IMR-90 (cell line): ENCODE data around the gene EPB41L2. TPM values are rescaled to one million over a fixed set of nuclear protein-coding genes. Genes with fewer than 3 reads are reported as not detected.
A peak's percentile ranks its signal among the peaks of the same experiment; 100 is the strongest.

Experiments
- ATAC-seq: fragments of 200-7000 bp; cut with Tn5 transposase; 2 replicates; pipeline ENCODE4 v1.9.1; 2020; ENCODE audit warnings: low read depth, mild to moderate bottlenecking, moderate library complexity
- BruUV-seq: library from RNA; stranded (reverse); fragments of 400-500 nt; replicated peaks from 2 replicates; lab custom pipeline; 2021; lab: Mats Ljungman, UMichigan
- CTCF ChIA-PET: fragments of 300-600 bp; formaldehyde crosslinking; extraction: SDS; loops from one replicate; lab custom pipeline; 2021; ENCODE audit warnings: antibody characterized with exemption; lab: Yijun Ruan, JAX
- POLR2A ChIA-PET: fragments of 300-600 bp; sonication (Branson Sonifier 250); formaldehyde crosslinking; loops from one replicate; lab custom pipeline; 2022; ENCODE audit warnings: antibody characterized with exemption; ENCODE audit not compliant: unreplicated experiment; lab: Charles Lee
- DNase-seq: peaks from one replicate; pipeline ENCODE4 v3.0.0; 2013
- H2AFZ ChIP-seq: replicated peaks from 2 replicates; pipeline ENCODE3; 2013; ENCODE audit warnings: low read length, mild to moderate bottlenecking; ENCODE audit not compliant: poor library complexity
- H2AK5ac ChIP-seq: 2 replicates; pipeline ENCODE4 v1.6.1; 2013; ENCODE audit warnings: low read depth, low read length, inconsistent platforms
- H2AK9ac ChIP-seq: replicated peaks from 2 replicates; pipeline ENCODE3; 2013; ENCODE audit warnings: mild to moderate bottlenecking, low read depth, low read length, moderate library complexity; ENCODE audit not compliant: poor library complexity
- H2BK120ac ChIP-seq: 2 replicates; pipeline ENCODE4 v1.6.1; 2013; ENCODE audit warnings: low read depth, low read length, inconsistent platforms
- H2BK15ac ChIP-seq: 3 replicates; pipeline ENCODE4 v1.6.1; 2013; ENCODE audit warnings: low read depth, low read length, inconsistent platforms
- H2BK20ac ChIP-seq: 2 replicates; pipeline ENCODE4 v1.6.1; 2013; ENCODE audit warnings: low read depth, mild to moderate bottlenecking, inconsistent platforms, low read length, moderate library complexity
- H2BK5ac ChIP-seq: 2 replicates; pipeline ENCODE4 v1.6.1; 2013; ENCODE audit warnings: mild to moderate bottlenecking, low read depth, low read length, inconsistent platforms; ENCODE audit not compliant: poor library complexity, severe bottlenecking
- H3K14ac ChIP-seq: replicated peaks from 2 replicates; pipeline ENCODE4 v1.6.1; 2013; ENCODE audit warnings: low read depth, low read length, inconsistent platforms
- H3K18ac ChIP-seq: 2 replicates; pipeline ENCODE4 v1.6.1; 2013; ENCODE audit warnings: low read depth, low read length, control low read depth
- H3K23ac ChIP-seq: 2 replicates; pipeline ENCODE4 v1.6.1; 2013; ENCODE audit warnings: low read depth, low read length, inconsistent platforms
- H3K27ac ChIP-seq: 2 replicates; pipeline ENCODE4 v1.5.1; 2013; ENCODE audit warnings: mild to moderate bottlenecking, control low read depth, low read length; ENCODE audit not compliant: insufficient read depth
- H3K27me3 ChIP-seq: 2 replicates; pipeline ENCODE4 v1.6.1; 2013; ENCODE audit warnings: low read length; ENCODE audit not compliant: control insufficient read depth, insufficient read depth
- H3K36me3 ChIP-seq: 2 replicates; pipeline ENCODE4 v1.6.1; 2013; ENCODE audit warnings: low read length, mixed read lengths; ENCODE audit not compliant: control insufficient read depth, insufficient read depth
- H3K4ac ChIP-seq: 2 replicates; pipeline ENCODE4 v1.6.1; 2013; ENCODE audit warnings: low read depth, low read length, inconsistent platforms
- H3K4me1 ChIP-seq: 2 replicates; pipeline ENCODE4 v1.6.1; 2013; ENCODE audit warnings: low read length, mixed read lengths; ENCODE audit not compliant: control insufficient read depth, insufficient read depth
- H3K4me2 ChIP-seq: 2 replicates; pipeline ENCODE4 v1.6.1; 2013; ENCODE audit warnings: low read depth, mild to moderate bottlenecking, control low read depth, low read length, moderate library complexity
- H3K4me3 ChIP-seq: 2 replicates; pipeline ENCODE4 v1.5.1; 2013; ENCODE audit warnings: low read depth, mild to moderate bottlenecking, control low read depth, low read length, moderate library complexity; ENCODE audit not compliant: insufficient read depth
- H3K56ac ChIP-seq: 2 replicates; pipeline ENCODE4 v1.6.1; 2013; ENCODE audit warnings: low read length, inconsistent platforms; ENCODE audit not compliant: insufficient read depth; ENCODE audit errors: extremely low read depth
- H3K79me1 ChIP-seq, 2 experiments: 2 replicates each; pipeline ENCODE4 v1.6.1; 2013; ENCODE audit warnings: low read length in 2 of 2, inconsistent platforms in 1 of 2, low read depth in 1 of 2
- H3K9ac ChIP-seq: 2 replicates; pipeline ENCODE4 v1.6.1; 2013; ENCODE audit warnings: low read depth, low read length, control low read depth
- H3K9me1 ChIP-seq: 2 replicates; pipeline ENCODE4 v1.6.1; 2013; ENCODE audit warnings: low read length, inconsistent platforms; ENCODE audit not compliant: insufficient read depth
- H3K9me3 ChIP-seq: 2 replicates; pipeline ENCODE4 v1.6.1; 2013; ENCODE audit warnings: low read length; ENCODE audit not compliant: control insufficient read depth, insufficient read depth
- H4K20me1 ChIP-seq: 2 replicates; pipeline ENCODE4 v1.6.1; 2013; ENCODE audit warnings: low read length, inconsistent platforms; ENCODE audit not compliant: insufficient read depth
- H4K5ac ChIP-seq: 2 replicates; pipeline ENCODE4 v1.6.1; 2013; ENCODE audit warnings: mild to moderate bottlenecking, low read depth, low read length, control low read depth
- H4K8ac ChIP-seq, 2 experiments: 2 replicates each; pipeline ENCODE4 v1.6.1; 2013; ENCODE audit warnings: low read depth in 2 of 2, low read length in 2 of 2, control low read depth in 1 of 2, inconsistent platforms in 1 of 2
- H4K91ac ChIP-seq: 2 replicates; pipeline ENCODE4 v1.6.1; 2013; ENCODE audit warnings: low read depth, low read length, inconsistent platforms; ENCODE audit not compliant: insufficient read depth
- BHLHE40 ChIP-seq: fragments of 150-350 bp; IDR thresholded peaks from 2 replicates; pipeline ENCODE4 v1.6.1; 2016; ENCODE audit warnings: mild to moderate bottlenecking, low read depth, low read length
- CEBPB ChIP-seq: IDR thresholded peaks from 2 replicates; pipeline ENCODE4 v1.6.1; 2012; ENCODE audit warnings: low read depth, low read length, improper control_type of control experiment
- CHD1 ChIP-seq: IDR thresholded peaks from 2 replicates; pipeline ENCODE4 v1.6.1; 2012; ENCODE audit warnings: low read depth, low read length, improper control_type of control experiment
- CTCF ChIP-seq: conservative IDR thresholded peaks from 2 replicates; pipeline ENCODE4 v1.5.1; 2012; ENCODE audit warnings: mild to moderate bottlenecking, low read depth, low read length, improper control_type of control experiment
- ELK1 ChIP-seq: fragments of 150-350 bp; IDR thresholded peaks from 2 replicates; pipeline ENCODE4 v1.6.1; 2016; ENCODE audit warnings: low read depth, mild to moderate bottlenecking, low read length, moderate library complexity, borderline replicate concordance
- FOS ChIP-seq: fragments of 150-350 bp; IDR thresholded peaks from 2 replicates; pipeline ENCODE4 v1.6.1; 2016; ENCODE audit warnings: low read depth, low read length
- MAFK ChIP-seq: IDR thresholded peaks from 2 replicates; pipeline ENCODE4 v1.6.1; 2012; ENCODE audit warnings: low read depth, low read length, improper control_type of control experiment
- MAZ ChIP-seq: IDR thresholded peaks from 2 replicates; pipeline ENCODE4 v1.6.1; 2012; ENCODE audit warnings: low read depth, mild to moderate bottlenecking, low read length, improper control_type of control experiment, moderate library complexity, borderline replicate concordance
- MXI1 ChIP-seq: IDR thresholded peaks from 2 replicates; pipeline ENCODE4 v1.6.1; 2012; ENCODE audit warnings: low read depth, mild to moderate bottlenecking, low read length, moderate library complexity, borderline replicate concordance
- NFE2L2 ChIP-seq: fragments of 150-350 bp; IDR thresholded peaks from 2 replicates; pipeline ENCODE4 v1.6.1; 2016; ENCODE audit warnings: low read depth, mild to moderate bottlenecking, low read length
- POLR2A ChIP-seq: IDR thresholded peaks from 2 replicates; pipeline ENCODE4 v1.6.1; 2012; ENCODE audit warnings: mild to moderate bottlenecking, low read depth, low read length
- RCOR1 ChIP-seq: IDR thresholded peaks from 2 replicates; pipeline ENCODE4 v1.6.1; 2012; ENCODE audit warnings: mild to moderate bottlenecking, low read length, improper control_type of control experiment; ENCODE audit not compliant: insufficient replicate concordance
- SMC3 ChIP-seq: fragments of 150-350 bp; IDR thresholded peaks from 2 replicates; pipeline ENCODE4 v1.6.1; 2016; ENCODE audit warnings: low read depth, mild to moderate bottlenecking, antibody characterized with exemption, low read length, moderate library complexity
- USF2 ChIP-seq: fragments of 150-350 bp; IDR thresholded peaks from 2 replicates; pipeline ENCODE4 v1.6.1; 2017; ENCODE audit warnings: mild to moderate bottlenecking, antibody characterized with exemption, low read length, low read depth
- WGBS, 2 experiments: methylation state at CpG; one replicate each; pipeline versions ENCODE4 v1.1.5 to v1.1.7; 2013; ENCODE audit warnings: missing lambda C conversion rate in 2 of 2; ENCODE audit not compliant: insufficient read length in 1 of 2; ENCODE audit errors: extremely low coverage in 2 of 2; 5-methylcytosine and 5-hydroxymethylcytosine counted together
- dilution Hi-C: fragments of 300-500 bp; cut with HindIII; formaldehyde crosslinking; loops from one replicate; pipeline ENCODE4 v1.14.3; 2018; ENCODE audit warnings: low sequenced_read_pairs; ENCODE audit not compliant: unreplicated experiment
- in situ Hi-C: fragments of 300-500 bp; cut with MboI; formaldehyde crosslinking; loops from 3 replicates; pipeline ENCODE4 v1.14.3; 2019; ENCODE audit warnings: low sequenced_read_pairs, inconsistent platforms, mixed read lengths
- intact Hi-C: fragments of 100-400 bp; cut with micrococcal nuclease; formaldehyde crosslinking; loops from 2 replicates; pipeline ENCODE4 v1.10.0; 2022
- polyA plus RNA-seq, 3 experiments: library from polyadenylated mRNA; depleted of rRNA; stranded (reverse); fragments of >200 nt; gene quantifications; 2 replicates each; pipeline ENCODE4 v1.2.3, GENCODE V29; 2012; ENCODE audit warnings: low replicate concordance in 1 of 3
- total RNA-seq: library from RNA; depleted of rRNA; stranded (reverse); fragments of >200 nt; gene quantifications from 2 replicates; pipeline ENCODE4 v1.2.3, GENCODE V29; 2012

Gene EPB41L2
- total and polyA plus RNA-seq, 2 of the 4 experiments (the other 2 are of a cell fraction), result 85.7 to 99.8 TPM

DNA sequence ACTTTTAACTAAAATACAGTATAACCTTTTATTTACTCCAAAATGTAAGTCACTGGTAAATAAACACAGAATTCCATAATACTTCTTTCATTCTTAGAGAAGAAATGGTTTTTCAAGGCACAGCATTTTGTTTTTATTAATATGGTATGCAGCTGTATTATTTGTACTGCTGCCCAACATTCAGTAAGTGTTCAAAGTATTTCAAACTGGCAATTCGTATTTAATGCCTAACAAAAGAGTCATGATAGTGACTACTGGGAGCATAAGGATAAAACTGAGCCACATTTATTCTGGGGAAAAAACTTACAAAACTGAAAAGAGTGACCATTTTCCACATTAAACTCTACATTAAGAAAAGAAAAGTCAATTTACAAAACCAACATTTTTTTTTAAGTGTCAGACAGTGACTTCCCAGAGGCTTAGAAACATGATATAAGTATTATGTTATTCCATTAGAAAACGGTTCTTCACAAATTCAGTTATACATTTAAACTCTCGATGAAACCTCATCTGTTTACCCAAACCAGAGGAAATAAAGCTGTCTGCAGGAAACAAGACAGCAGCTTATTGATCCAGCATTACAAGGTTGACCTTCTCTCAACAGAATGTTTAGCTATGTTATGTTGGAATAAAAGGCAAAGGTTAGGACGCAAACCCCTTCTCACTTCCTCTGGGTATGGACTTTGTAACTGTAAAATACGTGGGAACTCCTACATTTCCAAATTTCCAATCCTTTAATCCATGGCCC lies 24.3 kb downstream of the EPB41L2 start:
- Histone ChIP-seq H3K9me1 (peaks cover 8% of the 10 kb centered on the region; the same call in 1 of the 2 replicates), H4K8ac (peak overlapping the region; percentile 12 to 80), H3K27ac (no peak overlapping the region), H3K27me3 (no peaks in the 10 kb centered on the region), H4K91ac (no peak overlapping the region), H3K14ac (peak overlapping the region; percentile 91), H2AK9ac (no peak overlapping the region), H2BK5ac (peak overlapping the region; percentile 97), H3K9me3 (no peaks in the 10 kb centered on the region), H4K5ac (peak overlapping the region; percentile 64; the same call in 1 of the 2 replicates), H4K20me1 (peaks cover 6% of the 10 kb centered on the region; the same call in 1 of the 2 replicates), H3K79me1 (peaks cover 27 to 60% of the 10 kb centered on the region in 2 experiments), H3K56ac (peak overlapping the region; percentile 76), H2BK20ac (peak overlapping the region; percentile 63; the same call in 1 of the 2 replicates), H3K4ac (peak overlapping the region; percentile 62; the same call in 1 of the 2 replicates), H3K4me2 (peak overlapping the region; percentile 99), H2AK5ac (0 out of 2 replicates have a peak overlapping the region, but pooled peaks have one; percentile 17), H3K4me1 (peaks cover 16% of the 10 kb centered on the region), H3K36me3 (0 out of 2 replicates have a peak, but pooled peaks cover 2% of the 10 kb centered on the region), H2BK120ac (peak overlapping the region; percentile 79), H3K23ac (peak overlapping the region; percentile 87; the same call in 1 of the 2 replicates), H3K9ac (peak overlapping the region; percentile 39; the same call in 1 of the 2 replicates), H2BK15ac (peak overlapping the region; percentile 78), H3K18ac (peak overlapping the region; percentile 98; the same call in 1 of the 2 replicates), H2AFZ (no peak overlapping the region), H3K4me3 (peak overlapping the region; percentile 18; the same call in 1 of the 2 replicates)
- DNase-seq (peak; percentile 71), ATAC-seq (peak; percentile 76)
- no TSS peak for BruUV-seq
- in situ Hi-C loops (no loop called here), intact Hi-C loops (no loop called here), dilution Hi-C loops (no loop called here)
- no CpG with 5 or more reads among the region's 5 CpGs for WGBS, 2 experiments
- ChIA-PET POLR2A (no interaction called here), CTCF (no interaction called here)
- no peak for TF ChIP-seq MXI1
- no peak for TF ChIP-seq CHD1
- no peak for TF ChIP-seq SMC3
- TF ChIP-seq ELK1, result no peak
- no peak for TF ChIP-seq MAFK
- no peak for TF ChIP-seq RCOR1
- no peak for TF ChIP-seq CEBPB
- no peak for TF ChIP-seq NFE2L2
- TF ChIP-seq USF2, result no peak
- TF ChIP-seq BHLHE40, result no peak
- no peak for TF ChIP-seq POLR2A
- TF ChIP-seq FOS, result no peak
- TF ChIP-seq CTCF, result no peak
- TF ChIP-seq MAZ, result no peak
